Heart right ventricle (tissue), 16 donors: ENCODE results near the gene MYO5B. TPM values are rescaled to one million over a fixed set of nuclear protein-coding genes. Genes with fewer than 3 reads are reported as not detected.
A peak's percentile ranks its signal among the peaks of the same experiment; 100 is the strongest.

Source experiments
- ATAC-seq, 8 donors: fragments of 200-7000 bp; cut with Tn5 transposase; one replicate each; pipeline ENCODE4 v1.9.1; 2020; ENCODE audit warnings: mild to moderate bottlenecking in 8 of 8, moderate library complexity in 8 of 8, moderate number of reproducible peaks in 1 of 8
- DNase-seq, 2 donors: peaks; one replicate each; pipeline ENCODE4 v3.0.0-alpha.2; 2020
- H3K27ac ChIP-seq, 10 donors: fragments of 200-600 bp; sonication (generic) in 2 of 10; one replicate each; pipeline versions ENCODE4 v1.5.0 to v1.8.0; 2020 to 2022; ENCODE audit warnings: mild to moderate bottlenecking in 3 of 10
- H3K27me3 ChIP-seq, 7 donors: fragments of 200-600 bp; one replicate each; pipeline ENCODE4 v1.8.0; 2021 to 2022; ENCODE audit warnings: mild to moderate bottlenecking in 2 of 7
- H3K36me3 ChIP-seq, 9 donors: fragments of 200-600 bp; sonication (generic) in 1 of 9; one replicate each; pipeline versions ENCODE4 v1.5.0 to v1.8.0; 2020 to 2022; ENCODE audit warnings: mild to moderate bottlenecking in 2 of 9
- H3K4me1 ChIP-seq, 9 donors: fragments of 200-600 bp; sonication (generic) in 1 of 9; one replicate each; pipeline versions ENCODE4 v1.5.0 to v1.8.0; 2020 to 2022; ENCODE audit warnings: mild to moderate bottlenecking in 4 of 9
- H3K4me3 ChIP-seq, 10 donors: fragments of 200-600 bp; sonication (generic) in 2 of 10; one replicate each; pipeline versions ENCODE4 v1.5.0 to v1.8.0; 2020 to 2022; ENCODE audit warnings: mild to moderate bottlenecking in 7 of 10, moderate library complexity in 2 of 10
- H3K9me3 ChIP-seq, 11 donors: fragments of 200-600 bp in 10 of 11; sonication (generic) in 2 of 11; one replicate each; pipeline versions ENCODE4 v1.5.0 to v1.8.0; 2013 to 2022; ENCODE audit warnings: mild to moderate bottlenecking in 2 of 11, control low read depth in 1 of 11, moderate library complexity in 1 of 11
- CTCF ChIP-seq, 9 donors: fragments of 200-600 bp; sonication (generic) in 2 of 9; IDR thresholded peaks; one replicate each; pipeline versions ENCODE4 v1.5.0 to v1.8.0; 2021 to 2022; ENCODE audit warnings: antibody characterized with exemption in 9 of 9, mild to moderate bottlenecking in 5 of 9, moderate library complexity in 1 of 9
- WGBS, 2 donors: extraction: QIAGEN DNeasy Blood & Tissue Kit; methylation state at CpG; one replicate each; pipeline ENCODE4 v1.1.7; 2013; ENCODE audit warnings: inconsistent platforms in 1 of 2; 5-methylcytosine and 5-hydroxymethylcytosine counted together
- intact Hi-C, 10 donors: fragments of 100-400 bp; cut with DNase I; formaldehyde crosslinking; loops; one replicate each; pipeline versions ENCODE4 v1.11.1 to v1.14.2; 2022
- polyA plus RNA-seq, 2 donors: library from polyadenylated mRNA; stranded (reverse); fragments of 200-250 nt; gene quantifications; one replicate each; pipeline ENCODE4 v1.2.3, GENCODE V29; 2013
- total RNA-seq, 10 donors: library from RNA; stranded (reverse); fragmentation: NEBNext Ultra II Directional in 3 of 10; extraction: Animal tissue kit (Norgen Biotek cat#: 25700) in 3 of 10; gene quantifications; one replicate each; pipeline versions ENCODE4 v1.2.1 to v1.2.4, GENCODE V29; 2021 to 2023
- donor health status: Arrhythmogenic right ventricular cardiomyopathy.
- donor health status: ischemic (EF 13 %, LVEDD 7.1; RV severe dilation, severe dysfunction).
- donor health status: healthy with polysubstance abuse.
- donor health status: DM: no; HTN: yes; CAD: no.
- donor health status: DM: no; HTN: no; CAD: no.
- donor health status: ischemic (EF 25% LVEDD 6.9; RV normal size, moderate dysfunction).
- donor health status: ischemic (EF 25% LVEDD 5.7; RV mildly dilated, moderate dysfunction).
- donor health status: healthy.
- donor health status: DM: yes; HTN: yes; CAD: no.
- donor health status: Ischemic cardiomyopathy.
- donor health status: ischemic (EF 35%, LVEDD 5.7; RV mildly dilated, moderate dysfunction).
- donor health status: nonischemic (EF 11% LVEDD 7.7; RV severe dilation, severe dysfunction).
- donor health status: DM: yes; HTN: yes; CAD: no.
- donor health status: PGD.
- donor health status: ischemic (EF 29% LVEDD 5.4; RV normal size, mild dysfunction).
- donor health status: nonischemic (EF 23%, LVEDD 6.1; RV moderate dilation, normal function).

Gene MYO5B
- total and polyA plus RNA-seq, 12 donors, result 0.20 to 3.7 (median 0.93) TPM

- peaks cover 0 to 14% (median 5%) of the 10 kb centered on the region in 9 donors for H3K4me1 ChIP-seq
- DNase-seq (no peak), ATAC-seq (no peak)
- no peak overlapping the region for H3K27ac ChIP-seq
- H3K4me3 ChIP-seq, result no peak overlapping the region
- H3K36me3 ChIP-seq, result no peaks in the 10 kb centered on the region
- TF ChIP-seq CTCF (IDR thresholded peaks at IDR 0.05), result no peak
- 69 to 73% methylated on average over 5 of the region's 5 CpGs for WGBS, 2 donors
- intact Hi-C loops, result loop anchor here in 4 of 10 donors (5.0 to 10.0 kb wide), 5 partner anchors 185 to 685 kb away; no protein-coding TSS in a partner anchor
- H3K27me3 ChIP-seq, result peaks cover 5 to 79% (median 50%) of the 10 kb centered on the region in 7 donors
- peaks cover 0 to 13% (median 0%) of the 10 kb centered on the region in 11 donors for H3K9me3 ChIP-seq
These were observed 4.5 kb upstream of the MYO5B start for GRCh38 chr18:50199346-50199855.

- Histone ChIP-seq H3K27me3 (peaks cover 16 to 89% (median 77%) of the 10 kb centered on the region in 7 donors), H3K36me3 (no peaks in the 10 kb centered on the region), H3K27ac (no peak overlapping the region), H3K4me1 (peaks cover 0 to 13% (median 11%) of the 10 kb centered on the region in 9 donors), H3K4me3 (no peak overlapping the region), H3K9me3 (peaks cover 0 to 10% (median 0%) of the 10 kb centered on the region in 11 donors)
- WGBS, 2 donors, result 90 to 95% methylated on average over 3 of the region's 3 CpGs
- ATAC-seq, result no peak
- intact Hi-C loops, result loop anchor here in 4 of 10 donors (5.0 to 10.0 kb wide), 5 partner anchors 181 to 681 kb away; no protein-coding TSS in a partner anchor
- no peak for TF ChIP-seq CTCF (IDR thresholded peaks at IDR 0.05)
- DNase-seq, result no peak
These were observed 1.3 kb upstream of the MYO5B start for GRCh38 chr18:50196261-50196660.

GRCh38 chr18:50195689-50196088 lies 742 bp upstream of the MYO5B start:
- intact Hi-C loops, result loop anchor here in 4 of 10 donors (5.0 to 10.0 kb wide), 5 partner anchors 181 to 681 kb away; no protein-coding TSS in a partner anchor
- peaks cover 16 to 92% (median 77%) of the 10 kb centered on the region in 7 donors for H3K27me3 ChIP-seq
- DNase-seq (no peak), ATAC-seq (no peak)
- H3K9me3 ChIP-seq, result peaks cover 0 to 5% (median 0%) of the 10 kb centered on the region in 11 donors
- WGBS, 2 donors, result 32 to 37% methylated on average over 10 of the region's 10 CpGs
- H3K27ac ChIP-seq, result no peak overlapping the region
- no peaks in the 10 kb centered on the region for H3K36me3 ChIP-seq
- H3K4me3 ChIP-seq, result no peak overlapping the region
- H3K4me1 ChIP-seq, result peaks cover 0 to 13% (median 11%) of the 10 kb centered on the region in 9 donors
- TF ChIP-seq CTCF (IDR thresholded peaks at IDR 0.05), result no peak

- ATAC-seq, result peak in 3 of 8 donors; percentile 10 to 26 (median 11)
These were observed 934 bp downstream of the MYO5B start for GRCh38 chr18:50193796-50194630.

More at GRCh38 chr18:50193796-50194630, 934 bp downstream of the MYO5B start:
- Histone ChIP-seq H3K4me1 (peaks cover 0 to 13% (median 11%) of the 10 kb centered on the region in 9 donors), H3K27ac (no peak overlapping the region), H3K36me3 (no peaks in the 10 kb centered on the region), H3K9me3 (no peaks in the 10 kb centered on the region), H3K27me3 (peaks cover 16 to 94% (median 74%) of the 10 kb centered on the region in 7 donors), H3K4me3 (peak overlapping the region; percentile 21 to 60 (median 53))
- WGBS, 2 donors, result 1% methylated on average over 68 of the region's 68 CpGs
- DNase-seq, result peak in 1 of 2 donors; percentile 15
- intact Hi-C loops, result loop anchor here in 4 of 10 donors (5.0 to 10.0 kb wide), 4 partner anchors 179 to 679 kb away; no protein-coding TSS in a partner anchor
- TF ChIP-seq CTCF (IDR thresholded peaks at IDR 0.05), result no peak
